ENCODE measurements around the gene TNFSF12.

GRCh38 chr17:7573324-7574080 is 24.6 kb downstream of the TNFSF12 start:
- TF ChIP-seq EZH2 (IDR thresholded peaks at IDR 0.05; ENCODE audit: insufficient read depth, poor library complexity, severe bottlenecking) = no peak
- TF ChIP-seq EZH2phosphoT487 (IDR thresholded peaks at IDR 0.05; ENCODE audit: insufficient read depth, low read depth) = no peak

Measured in GM23248 (cell line).